Sigmoid colon (tissue), 7 donors: ENCODE data around the gene GLA. TPM values are rescaled to one million over a fixed set of nuclear protein-coding genes. Genes with fewer than 3 reads are reported as not detected.

Experiments
- DNase-seq: peaks from one replicate; pipeline ENCODE4 v3.0.0-alpha.2; 2019
- H3K27ac ChIP-seq, 4 donors: fragments of 200-600 bp; sonication (generic); one replicate each; pipeline ENCODE4 v1.5.1; 2016 to 2019; ENCODE audit warnings: mild to moderate bottlenecking in 1 of 4
- H3K27me3 ChIP-seq, 3 donors: fragments of 200-600 bp; sonication (generic); one replicate each; pipeline ENCODE4 v1.5.1; 2019; ENCODE audit warnings: mild to moderate bottlenecking in 1 of 3
- H3K36me3 ChIP-seq, 4 donors: fragments of 200-600 bp; sonication (generic); one replicate each; pipeline ENCODE4 v1.5.1; 2016 to 2019
- H3K4me1 ChIP-seq, 4 donors: fragments of 200-600 bp; sonication (generic); one replicate each; pipeline ENCODE4 v1.5.1; 2017 to 2019
- H3K4me3 ChIP-seq, 4 donors: fragments of 200-600 bp; sonication (generic); one replicate each; pipeline ENCODE4 v1.5.1; 2017 to 2019; ENCODE audit warnings: mild to moderate bottlenecking in 2 of 4, moderate library complexity in 1 of 4
- H3K9me3 ChIP-seq, 4 donors: fragments of 200-600 bp in 3 of 4; sonication (generic) in 3 of 4; one replicate each; pipeline versions ENCODE4 v1.5.1 to v1.6.1; 2013 to 2019
- CTCF ChIP-seq, 4 experiments: fragments of 450-650 bp in 3 of 4; fragments of 200-600 bp in 1 of 4; IDR thresholded peaks; one replicate each; pipeline ENCODE4 v1.5.1; 2016 to 2019; ENCODE audit warnings: antibody characterized with exemption in 4 of 4, mild to moderate bottlenecking in 3 of 4, moderate library complexity in 2 of 4
- EP300 ChIP-seq, 4 donors: sonication (generic); formaldehyde crosslinking; IDR thresholded peaks; one replicate each; pipeline ENCODE4 v1.6.1; 2017; ENCODE audit warnings: antibody characterized with exemption in 4 of 4
- POLR2A ChIP-seq, 2 donors: fragments of 450-650 bp; IDR thresholded peaks; one replicate each; pipeline ENCODE4 v1.6.1; 2016; ENCODE audit warnings: antibody characterized with exemption in 2 of 2, mild to moderate bottlenecking in 2 of 2, moderate library complexity in 2 of 2
- POLR2AphosphoS5 ChIP-seq, 4 donors: sonication (generic); formaldehyde crosslinking; IDR thresholded peaks; one replicate each; pipeline ENCODE4 v1.6.1; 2017; ENCODE audit warnings: antibody characterized with exemption in 4 of 4
- WGBS, 2 donors: extraction: QIAGEN DNeasy Blood & Tissue Kit; methylation state at CpG; one replicate each; pipeline ENCODE4 v1.1.7; 2013; 5-methylcytosine and 5-hydroxymethylcytosine counted together
- intact Hi-C: fragments of 100-400 bp; cut with DNase I; formaldehyde crosslinking; loops from one replicate; pipeline ENCODE4 v1.15.1; 2023
- polyA plus RNA-seq, 3 donors: library from polyadenylated mRNA; stranded (reverse); fragments of 200-250 nt; gene quantifications; one replicate each; pipeline ENCODE4 v1.2.3, GENCODE V29; 2013
- total RNA-seq, 4 donors: library from RNA; depleted of rRNA; stranded (reverse); fragments of >200 nt; gene quantifications; one replicate each; pipeline ENCODE4 v1.1.0, GENCODE V29; 2016
- donor health status: healthy with polysubstance abuse.
- donor health status: Bipolar disorder and iron deficiency.
- donor health status: healthy.

Gene GLA
- total and polyA plus RNA-seq, 7 donors = 6.0 to 24.0 (median 14.1) TPM

GRCh38 chrX:101407167-101407747 is 468 bp downstream of the GLA start:
- H3K4me1 ChIP-seq = peaks cover 0 to 37% (median 12%) of the 10 kb centered on the region in 4 donors
- no peak for DNase-seq
- TF ChIP-seq POLR2A (IDR thresholded peaks at IDR 0.05) = no peak
- no peak for TF ChIP-seq EP300 (IDR thresholded peaks at IDR 0.05)
- TF ChIP-seq POLR2AphosphoS5 (IDR thresholded peaks at IDR 0.05) = no peak
- no peak for TF ChIP-seq CTCF (IDR thresholded peaks at IDR 0.05)
- H3K27me3 ChIP-seq = no peaks in the 10 kb centered on the region
- H3K36me3 ChIP-seq = peaks cover 0 to 4% (median 0%) of the 10 kb centered on the region in 4 donors
- H3K9me3 ChIP-seq = no peaks in the 10 kb centered on the region
- H3K27ac ChIP-seq = peak overlapping the region; percentile 88 to 91 (median 90)
- 0 to 1% methylated on average over 15 of the region's 15 CpGs for WGBS, 2 donors
- intact Hi-C loops = loop anchor here (2.0 kb wide), 1 partner anchor 16 kb away; the partner anchor contains the start of gene RPL36A
- peak overlapping the region; percentile 43 to 64 (median 61) for H3K4me3 ChIP-seq

GRCh38 chrX:101399825-101400224 is 7.9 kb downstream of the GLA start:
- TF ChIP-seq POLR2A (IDR thresholded peaks at IDR 0.05) (no peak), CTCF (IDR thresholded peaks at IDR 0.05) (no peak), POLR2AphosphoS5 (IDR thresholded peaks at IDR 0.05) (no peak), EP300 (IDR thresholded peaks at IDR 0.05) (no peak)
- DNase-seq = no peak
- intact Hi-C loops = no loop called here
- H3K27me3 ChIP-seq = no peaks in the 10 kb centered on the region
- H3K9me3 ChIP-seq = no peaks in the 10 kb centered on the region
- no peaks in the 10 kb centered on the region for H3K4me1 ChIP-seq
- no peak overlapping the region for H3K4me3 ChIP-seq
- H3K27ac ChIP-seq = no peak overlapping the region
- 86 to 96% methylated on average over 4 of the region's 4 CpGs for WGBS, 2 donors
- peaks cover 0 to 20% (median 0%) of the 10 kb centered on the region in 4 donors for H3K36me3 ChIP-seq

GRCh38 chrX:101398694-101399093 is 9.0 kb downstream of the GLA start:
- Histone ChIP-seq H3K27ac (no peak overlapping the region), H3K36me3 (peaks cover 0 to 20% (median 0%) of the 10 kb centered on the region in 4 donors), H3K4me3 (no peak overlapping the region), H3K9me3 (no peaks in the 10 kb centered on the region), H3K27me3 (no peaks in the 10 kb centered on the region), H3K4me1 (no peaks in the 10 kb centered on the region)
- 88 to 90% methylated on average over 4 of the region's 4 CpGs for WGBS, 2 donors
- intact Hi-C loops = no loop called here
- DNase-seq = no peak
- no peak for TF ChIP-seq POLR2AphosphoS5 (IDR thresholded peaks at IDR 0.05)
- TF ChIP-seq CTCF (IDR thresholded peaks at IDR 0.05) = no peak
- TF ChIP-seq EP300 (IDR thresholded peaks at IDR 0.05) = no peak
- no peak for TF ChIP-seq POLR2A (IDR thresholded peaks at IDR 0.05)

- intact Hi-C loops = no loop called here
- no peak for TF ChIP-seq EP300 (IDR thresholded peaks at IDR 0.05)
- no peak overlapping the region for H3K4me3 ChIP-seq
- DNase-seq = no peak
- H3K27ac ChIP-seq = no peak overlapping the region
- H3K4me1 ChIP-seq = no peaks in the 10 kb centered on the region
- H3K9me3 ChIP-seq = no peaks in the 10 kb centered on the region
- WGBS, 2 donors = 26 to 58% methylated on average over 4 of the region's 4 CpGs
- H3K27me3 ChIP-seq = no peaks in the 10 kb centered on the region
- peaks cover 0 to 20% (median 0%) of the 10 kb centered on the region in 4 donors for H3K36me3 ChIP-seq
Measured at GRCh38 chrX:101397779-101398178, 9.9 kb downstream of the GLA start.

- H3K27ac ChIP-seq = no peak overlapping the region
- H3K9me3 ChIP-seq = no peaks in the 10 kb centered on the region
- TF ChIP-seq CTCF (IDR thresholded peaks at IDR 0.05) (no peak), POLR2AphosphoS5 (IDR thresholded peaks at IDR 0.05) (no peak), EP300 (IDR thresholded peaks at IDR 0.05) (no peak), POLR2A (IDR thresholded peaks at IDR 0.05) (no peak)
- peaks cover 0 to 13% (median 2%) of the 10 kb centered on the region in 4 donors for H3K36me3 ChIP-seq
- intact Hi-C loops = no loop called here
- 73 to 93% methylated on average over 1 of the region's 1 CpG for WGBS, 2 donors
- H3K4me1 ChIP-seq = peaks cover 0 to 8% (median 0%) of the 10 kb centered on the region in 4 donors
- H3K27me3 ChIP-seq = no peaks in the 10 kb centered on the region
- no peak for DNase-seq
- no peak overlapping the region for H3K4me3 ChIP-seq
Measured at GRCh38 chrX:101395789-101396188, 11.9 kb downstream of the GLA start.
